IMR-90 (cell line): ENCODE results near the gene WDR70. TPM values are rescaled to one million over a fixed set of nuclear protein-coding genes. Genes with fewer than 3 reads are reported as not detected.

Source experiments
- ATAC-seq: fragments of 200-7000 bp; cut with Tn5 transposase; 2 replicates; pipeline ENCODE4 v1.9.1; 2020; ENCODE audit warnings: low read depth, mild to moderate bottlenecking, moderate library complexity
- BruUV-seq: library from RNA; stranded (reverse); fragments of 400-500 nt; replicated peaks from 2 replicates; lab custom pipeline; 2021; lab: Mats Ljungman, UMichigan
- CTCF ChIA-PET: fragments of 300-600 bp; formaldehyde crosslinking; extraction: SDS; loops from one replicate; lab custom pipeline; 2021; ENCODE audit warnings: antibody characterized with exemption; lab: Yijun Ruan, JAX
- POLR2A ChIA-PET: fragments of 300-600 bp; sonication (Branson Sonifier 250); formaldehyde crosslinking; loops from one replicate; lab custom pipeline; 2022; ENCODE audit warnings: antibody characterized with exemption; ENCODE audit not compliant: unreplicated experiment; lab: Charles Lee
- DNase-seq: peaks from one replicate; pipeline ENCODE4 v3.0.0; 2013
- H2AFZ ChIP-seq: replicated peaks from 2 replicates; pipeline ENCODE3; 2013; ENCODE audit warnings: low read length, mild to moderate bottlenecking; ENCODE audit not compliant: poor library complexity
- H2AK5ac ChIP-seq: 2 replicates; pipeline ENCODE4 v1.6.1; 2013; ENCODE audit warnings: low read depth, low read length, inconsistent platforms
- H2AK9ac ChIP-seq: replicated peaks from 2 replicates; pipeline ENCODE3; 2013; ENCODE audit warnings: mild to moderate bottlenecking, low read depth, low read length, moderate library complexity; ENCODE audit not compliant: poor library complexity
- H2BK120ac ChIP-seq: 2 replicates; pipeline ENCODE4 v1.6.1; 2013; ENCODE audit warnings: low read depth, low read length, inconsistent platforms
- H2BK15ac ChIP-seq: 3 replicates; pipeline ENCODE4 v1.6.1; 2013; ENCODE audit warnings: low read depth, low read length, inconsistent platforms
- H2BK20ac ChIP-seq: 2 replicates; pipeline ENCODE4 v1.6.1; 2013; ENCODE audit warnings: low read depth, mild to moderate bottlenecking, inconsistent platforms, low read length, moderate library complexity
- H2BK5ac ChIP-seq: 2 replicates; pipeline ENCODE4 v1.6.1; 2013; ENCODE audit warnings: mild to moderate bottlenecking, low read depth, low read length, inconsistent platforms; ENCODE audit not compliant: poor library complexity, severe bottlenecking
- H3K14ac ChIP-seq: replicated peaks from 2 replicates; pipeline ENCODE4 v1.6.1; 2013; ENCODE audit warnings: low read depth, low read length, inconsistent platforms
- H3K18ac ChIP-seq: 2 replicates; pipeline ENCODE4 v1.6.1; 2013; ENCODE audit warnings: low read depth, low read length, control low read depth
- H3K23ac ChIP-seq: 2 replicates; pipeline ENCODE4 v1.6.1; 2013; ENCODE audit warnings: low read depth, low read length, inconsistent platforms
- H3K27ac ChIP-seq: 2 replicates; pipeline ENCODE4 v1.5.1; 2013; ENCODE audit warnings: mild to moderate bottlenecking, control low read depth, low read length; ENCODE audit not compliant: insufficient read depth
- H3K27me3 ChIP-seq: 2 replicates; pipeline ENCODE4 v1.6.1; 2013; ENCODE audit warnings: low read length; ENCODE audit not compliant: control insufficient read depth, insufficient read depth
- H3K36me3 ChIP-seq: 2 replicates; pipeline ENCODE4 v1.6.1; 2013; ENCODE audit warnings: low read length, mixed read lengths; ENCODE audit not compliant: control insufficient read depth, insufficient read depth
- H3K4ac ChIP-seq: 2 replicates; pipeline ENCODE4 v1.6.1; 2013; ENCODE audit warnings: low read depth, low read length, inconsistent platforms
- H3K4me1 ChIP-seq: 2 replicates; pipeline ENCODE4 v1.6.1; 2013; ENCODE audit warnings: low read length, mixed read lengths; ENCODE audit not compliant: control insufficient read depth, insufficient read depth
- H3K4me2 ChIP-seq: 2 replicates; pipeline ENCODE4 v1.6.1; 2013; ENCODE audit warnings: low read depth, mild to moderate bottlenecking, control low read depth, low read length, moderate library complexity
- H3K4me3 ChIP-seq: 2 replicates; pipeline ENCODE4 v1.5.1; 2013; ENCODE audit warnings: low read depth, mild to moderate bottlenecking, control low read depth, low read length, moderate library complexity; ENCODE audit not compliant: insufficient read depth
- H3K56ac ChIP-seq: 2 replicates; pipeline ENCODE4 v1.6.1; 2013; ENCODE audit warnings: low read length, inconsistent platforms; ENCODE audit not compliant: insufficient read depth; ENCODE audit errors: extremely low read depth
- H3K79me1 ChIP-seq, 2 experiments: 2 replicates each; pipeline ENCODE4 v1.6.1; 2013; ENCODE audit warnings: low read length in 2 of 2, inconsistent platforms in 1 of 2, low read depth in 1 of 2
- H3K9ac ChIP-seq: 2 replicates; pipeline ENCODE4 v1.6.1; 2013; ENCODE audit warnings: low read depth, low read length, control low read depth
- H3K9me1 ChIP-seq: 2 replicates; pipeline ENCODE4 v1.6.1; 2013; ENCODE audit warnings: low read length, inconsistent platforms; ENCODE audit not compliant: insufficient read depth
- H3K9me3 ChIP-seq: 2 replicates; pipeline ENCODE4 v1.6.1; 2013; ENCODE audit warnings: low read length; ENCODE audit not compliant: control insufficient read depth, insufficient read depth
- H4K20me1 ChIP-seq: 2 replicates; pipeline ENCODE4 v1.6.1; 2013; ENCODE audit warnings: low read length, inconsistent platforms; ENCODE audit not compliant: insufficient read depth
- H4K5ac ChIP-seq: 2 replicates; pipeline ENCODE4 v1.6.1; 2013; ENCODE audit warnings: mild to moderate bottlenecking, low read depth, low read length, control low read depth
- H4K8ac ChIP-seq, 2 experiments: 2 replicates each; pipeline ENCODE4 v1.6.1; 2013; ENCODE audit warnings: low read depth in 2 of 2, low read length in 2 of 2, control low read depth in 1 of 2, inconsistent platforms in 1 of 2
- H4K91ac ChIP-seq: 2 replicates; pipeline ENCODE4 v1.6.1; 2013; ENCODE audit warnings: low read depth, low read length, inconsistent platforms; ENCODE audit not compliant: insufficient read depth
- BHLHE40 ChIP-seq: fragments of 150-350 bp; IDR thresholded peaks from 2 replicates; pipeline ENCODE4 v1.6.1; 2016; ENCODE audit warnings: mild to moderate bottlenecking, low read depth, low read length
- CHD1 ChIP-seq: IDR thresholded peaks from 2 replicates; pipeline ENCODE4 v1.6.1; 2012; ENCODE audit warnings: low read depth, low read length, improper control_type of control experiment
- CTCF ChIP-seq: conservative IDR thresholded peaks from 2 replicates; pipeline ENCODE4 v1.5.1; 2012; ENCODE audit warnings: mild to moderate bottlenecking, low read depth, low read length, improper control_type of control experiment
- ELK1 ChIP-seq: fragments of 150-350 bp; IDR thresholded peaks from 2 replicates; pipeline ENCODE4 v1.6.1; 2016; ENCODE audit warnings: low read depth, mild to moderate bottlenecking, low read length, moderate library complexity, borderline replicate concordance
- FOS ChIP-seq: fragments of 150-350 bp; IDR thresholded peaks from 2 replicates; pipeline ENCODE4 v1.6.1; 2016; ENCODE audit warnings: low read depth, low read length
- MAFK ChIP-seq: IDR thresholded peaks from 2 replicates; pipeline ENCODE4 v1.6.1; 2012; ENCODE audit warnings: low read depth, low read length, improper control_type of control experiment
- NFE2L2 ChIP-seq: fragments of 150-350 bp; IDR thresholded peaks from 2 replicates; pipeline ENCODE4 v1.6.1; 2016; ENCODE audit warnings: low read depth, mild to moderate bottlenecking, low read length
- RAD21 ChIP-seq: IDR thresholded peaks from 2 replicates; pipeline ENCODE4 v1.6.1; 2012; ENCODE audit warnings: low read length, improper control_type of control experiment
- RCOR1 ChIP-seq: IDR thresholded peaks from 2 replicates; pipeline ENCODE4 v1.6.1; 2012; ENCODE audit warnings: mild to moderate bottlenecking, low read length, improper control_type of control experiment; ENCODE audit not compliant: insufficient replicate concordance
- RFX5 ChIP-seq: IDR thresholded peaks from 2 replicates; pipeline ENCODE4 v1.8.0; 2012; ENCODE audit warnings: low read depth, mild to moderate bottlenecking, low read length, moderate library complexity
- SMC3 ChIP-seq: fragments of 150-350 bp; IDR thresholded peaks from 2 replicates; pipeline ENCODE4 v1.6.1; 2016; ENCODE audit warnings: low read depth, mild to moderate bottlenecking, antibody characterized with exemption, low read length, moderate library complexity
- USF2 ChIP-seq: fragments of 150-350 bp; IDR thresholded peaks from 2 replicates; pipeline ENCODE4 v1.6.1; 2017; ENCODE audit warnings: mild to moderate bottlenecking, antibody characterized with exemption, low read length, low read depth
- WGBS, 2 experiments: methylation state at CpG; one replicate each; pipeline versions ENCODE4 v1.1.5 to v1.1.7; 2013; ENCODE audit warnings: missing lambda C conversion rate in 2 of 2; ENCODE audit not compliant: insufficient read length in 1 of 2; ENCODE audit errors: extremely low coverage in 2 of 2; 5-methylcytosine and 5-hydroxymethylcytosine counted together
- dilution Hi-C: fragments of 300-500 bp; cut with HindIII; formaldehyde crosslinking; loops from one replicate; pipeline ENCODE4 v1.14.3; 2018; ENCODE audit warnings: low sequenced_read_pairs; ENCODE audit not compliant: unreplicated experiment
- in situ Hi-C: fragments of 300-500 bp; cut with MboI; formaldehyde crosslinking; loops from 3 replicates; pipeline ENCODE4 v1.14.3; 2019; ENCODE audit warnings: low sequenced_read_pairs, inconsistent platforms, mixed read lengths
- intact Hi-C: fragments of 100-400 bp; cut with micrococcal nuclease; formaldehyde crosslinking; loops from 2 replicates; pipeline ENCODE4 v1.10.0; 2022
- polyA plus RNA-seq, 3 experiments: library from polyadenylated mRNA; depleted of rRNA; stranded (reverse); fragments of >200 nt; gene quantifications; 2 replicates each; pipeline ENCODE4 v1.2.3, GENCODE V29; 2012; ENCODE audit warnings: low replicate concordance in 1 of 3
- total RNA-seq: library from RNA; depleted of rRNA; stranded (reverse); fragments of >200 nt; gene quantifications from 2 replicates; pipeline ENCODE4 v1.2.3, GENCODE V29; 2012

The WDR70 gene
- total and polyA plus RNA-seq, 2 of the 4 experiments (the other 2 are of a cell fraction): 16.7 to 29.9 TPM

GRCh38 chr5:37683072-37683471 lies 304.0 kb downstream of the WDR70 start:
- in situ Hi-C loops: no loop called here
- ATAC-seq (no peak), DNase-seq (no peak)
- H3K27me3 ChIP-seq: no peaks in the 10 kb centered on the region
- no peak overlapping the region for H4K5ac ChIP-seq
- no TSS peak for BruUV-seq
- dilution Hi-C loops: no loop called here
- no peak overlapping the region for H2BK5ac ChIP-seq
- H3K4me3 ChIP-seq: no peak overlapping the region
- intact Hi-C loops: no loop called here
- H3K9me3 ChIP-seq: no peaks in the 10 kb centered on the region; the same call in 1 of the 2 replicates
- no peak overlapping the region for H3K4ac ChIP-seq
- CTCF ChIA-PET: no interaction called here
- TF ChIP-seq BHLHE40 (no peak), MAFK (no peak), SMC3 (no peak), NFE2L2 (no peak), USF2 (no peak), FOS (no peak), CHD1 (no peak), RCOR1 (no peak), RFX5 (no peak), RAD21 (no peak), ELK1 (no peak), CTCF (no peak)
- H3K23ac ChIP-seq: no peak overlapping the region
- H4K8ac ChIP-seq: no peak overlapping the region
- no peak overlapping the region for H3K4me2 ChIP-seq
- H3K56ac ChIP-seq: no peak overlapping the region
- no peak overlapping the region for H3K18ac ChIP-seq
- H2AK5ac ChIP-seq: no peak overlapping the region
- no peak overlapping the region for H2BK20ac ChIP-seq
- H2AK9ac ChIP-seq: no peak overlapping the region
- 0 out of 2 replicates have a peak, but pooled peaks cover 5% of the 10 kb centered on the region for H3K9me1 ChIP-seq
- no peak overlapping the region for H3K9ac ChIP-seq
- H3K79me1 ChIP-seq: peaks cover 0 to 5% of the 10 kb centered on the region in 2 experiments; a peak in 1 of 4 replicates
- H3K27ac ChIP-seq: no peak overlapping the region
- POLR2A ChIA-PET: no interaction called here
- no peaks in the 10 kb centered on the region for H3K4me1 ChIP-seq
- no peak overlapping the region for H3K14ac ChIP-seq
- H4K20me1 ChIP-seq: no peaks in the 10 kb centered on the region
- no peak overlapping the region for H4K91ac ChIP-seq
- H2BK15ac ChIP-seq: no peak overlapping the region
- no peak overlapping the region for H2AFZ ChIP-seq
- no peaks in the 10 kb centered on the region for H3K36me3 ChIP-seq
- H2BK120ac ChIP-seq: no peak overlapping the region
- WGBS, 2 experiments: no CpG with 5 or more reads among the region's 1 CpG
